NCI-H2196 treated with DMSO at 0.1 percent for 48 hours (cell line): Measurements from ENCODE around the gene GPR4.

Experiments used
- DNase-seq: peaks from one replicate; lab custom pipeline; 2025; ENCODE audit not compliant: unreplicated experiment; lab: John Stamatoyannopoulos, UW

The GPR4 gene

GRCh38 chr19:45590300-45591003 is 11.6 kb downstream of the GPR4 start:
- no peak for DNase-seq

- DNase-seq = no peak
Observed at GRCh38 chr19:45589768-45590167, 12.2 kb downstream of the GPR4 start.

- DNase-seq = no peak
Observed at GRCh38 chr19:45587873-45588272, 14.1 kb downstream of the GPR4 start.

GRCh38 chr19:45585158-45585577 is 16.8 kb downstream of the GPR4 start:
- DNase-seq = no peak

- DNase-seq = peak; percentile 98
Observed at GRCh38 chr19:45584332-45585157, 17.5 kb downstream of the GPR4 start, which contains the start of gene OPA3. TSS of gene OPA3 (minus strand) at chr19:45584802. CDS start at chr19:45584764, 38 bp downstream.

- DNase-seq = no peak
Observed at GRCh38 chr19:45581576-45581975, 20.4 kb downstream of the GPR4 start.

- no peak for DNase-seq
Observed at GRCh38 chr19:45578861-45579260, 23.2 kb downstream of the GPR4 start.

- no peak for DNase-seq
Observed at GRCh38 chr19:45577111-45577905, 24.7 kb downstream of the GPR4 start.

GRCh38 chr19:45576682-45577081 is 25.3 kb downstream of the GPR4 start:
- DNase-seq = no peak

- DNase-seq = no peak
Observed at GRCh38 chr19:45575216-45575615, 26.8 kb downstream of the GPR4 start.

- no peak for DNase-seq
Observed at GRCh38 chr19:45574526-45574925, 27.5 kb downstream of the GPR4 start.

GRCh38 chr19:45571457-45572220 is 30.4 kb downstream of the GPR4 start:
- no peak for DNase-seq

GRCh38 chr19:45569619-45570421 is 32.2 kb downstream of the GPR4 start:
- DNase-seq = no peak

GRCh38 chr19:45568732-45569131 is 33.3 kb downstream of the GPR4 start:
- no peak for DNase-seq

- DNase-seq = no peak
Observed at GRCh38 chr19:45567609-45568008, 34.4 kb downstream of the GPR4 start.

GRCh38 chr19:45564131-45564780 is 37.8 kb downstream of the GPR4 start:
- no peak for DNase-seq

GRCh38 chr19:45560686-45561085 is 41.3 kb downstream of the GPR4 start:
- DNase-seq = no peak

GRCh38 chr19:45560038-45560437 is 42.0 kb downstream of the GPR4 start:
- no peak for DNase-seq

- peak; percentile 14 for DNase-seq
Observed at GRCh38 chr19:45558399-45558878, 43.6 kb downstream of the GPR4 start.
